Activated naive CD4-positive, alpha-beta T cell (primary cell): ENCODE results near the gene GRIN2B.

Experiments used
- DNase-seq, 4 experiments: peaks; one replicate each; lab custom pipeline; 2025; lab: John Stamatoyannopoulos, UW

GRIN2B gene

DNA sequence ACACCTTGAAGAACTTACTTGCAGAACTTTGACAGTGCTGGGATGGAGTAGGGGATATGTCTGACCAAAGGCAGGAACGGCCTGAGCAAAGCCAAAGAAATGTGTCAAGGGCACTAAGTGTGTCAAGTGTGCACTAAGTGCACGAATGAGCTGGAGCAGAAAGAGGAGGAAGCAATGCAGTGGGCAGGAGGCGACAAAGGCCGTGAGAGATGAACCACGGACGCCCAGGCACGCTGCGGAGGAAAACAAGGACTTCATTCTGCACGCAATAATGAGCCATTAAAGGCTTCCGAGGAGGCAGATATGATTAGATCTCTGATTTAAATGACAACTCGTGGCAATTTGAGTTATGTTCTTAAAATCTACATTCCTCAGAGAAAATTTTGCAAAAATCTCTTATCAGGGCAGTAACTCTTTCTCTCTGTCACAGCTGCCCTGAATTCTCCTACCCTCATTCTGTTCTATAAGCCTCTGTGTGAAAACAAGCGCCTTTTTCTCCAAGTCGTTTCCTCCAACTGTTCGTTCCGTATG is 25.3 kb downstream of the GRIN2B start:
- DNase-seq, result no peak

DNA sequence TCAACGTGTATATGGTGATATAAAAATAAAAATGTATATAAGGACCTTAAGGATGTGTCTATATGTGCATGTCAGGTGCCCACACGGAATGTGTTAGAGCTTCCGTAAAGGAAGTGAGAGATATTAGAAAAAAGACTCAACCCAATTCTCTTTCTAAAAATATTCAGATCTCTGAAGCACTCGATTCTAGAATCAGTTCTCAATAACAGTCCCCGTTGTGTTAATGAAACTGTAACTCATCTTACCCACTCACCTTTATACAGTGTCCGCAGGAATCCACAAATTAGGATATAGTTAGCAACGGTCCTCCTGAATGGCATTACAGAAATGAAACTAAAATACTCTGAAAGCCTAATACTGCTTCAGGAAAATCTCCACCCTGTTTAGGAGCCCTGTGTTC is 29.3 kb downstream of the GRIN2B start:
- DNase-seq, result no peak

DNA sequence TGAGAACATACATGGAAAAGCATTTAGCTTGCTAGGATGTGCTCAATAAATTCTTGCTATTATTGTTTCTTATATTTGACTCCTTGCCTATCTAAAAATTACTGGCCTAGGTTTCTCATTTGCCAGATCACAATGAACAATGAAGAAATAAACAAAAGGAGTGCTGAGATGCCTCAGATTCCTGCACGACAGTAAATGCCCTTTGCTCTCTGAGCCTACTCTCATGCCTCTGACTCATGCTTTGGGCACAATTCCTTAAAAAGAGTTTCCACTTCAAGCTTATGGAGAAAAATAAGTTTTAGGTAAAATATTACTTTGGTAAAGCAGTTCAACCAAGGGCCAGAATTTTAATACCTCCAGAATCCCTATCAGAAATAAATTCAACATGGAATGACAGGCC is 30.9 kb downstream of the GRIN2B start:
- DNase-seq, result no peak

DNA sequence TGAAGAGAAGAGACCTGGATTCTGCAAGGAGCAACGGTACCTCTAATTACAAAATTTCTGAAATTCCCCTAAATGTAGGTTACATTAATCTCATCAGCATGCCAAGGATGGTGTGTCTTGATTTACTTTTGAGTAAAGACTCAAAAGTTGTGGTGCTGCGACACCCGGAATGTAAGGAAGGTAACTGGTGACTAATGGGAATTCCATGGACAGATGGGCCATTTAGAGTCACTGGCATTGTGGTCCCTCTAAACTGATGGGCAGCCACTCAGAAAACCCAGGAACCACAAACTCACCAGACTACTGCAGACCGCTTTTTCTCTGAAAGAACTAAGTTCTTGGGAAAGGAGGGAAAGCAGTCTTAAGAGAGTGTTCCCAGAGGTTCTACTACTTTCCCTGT is 32.8 kb downstream of the GRIN2B start:
- DNase-seq, result no peak

DNA sequence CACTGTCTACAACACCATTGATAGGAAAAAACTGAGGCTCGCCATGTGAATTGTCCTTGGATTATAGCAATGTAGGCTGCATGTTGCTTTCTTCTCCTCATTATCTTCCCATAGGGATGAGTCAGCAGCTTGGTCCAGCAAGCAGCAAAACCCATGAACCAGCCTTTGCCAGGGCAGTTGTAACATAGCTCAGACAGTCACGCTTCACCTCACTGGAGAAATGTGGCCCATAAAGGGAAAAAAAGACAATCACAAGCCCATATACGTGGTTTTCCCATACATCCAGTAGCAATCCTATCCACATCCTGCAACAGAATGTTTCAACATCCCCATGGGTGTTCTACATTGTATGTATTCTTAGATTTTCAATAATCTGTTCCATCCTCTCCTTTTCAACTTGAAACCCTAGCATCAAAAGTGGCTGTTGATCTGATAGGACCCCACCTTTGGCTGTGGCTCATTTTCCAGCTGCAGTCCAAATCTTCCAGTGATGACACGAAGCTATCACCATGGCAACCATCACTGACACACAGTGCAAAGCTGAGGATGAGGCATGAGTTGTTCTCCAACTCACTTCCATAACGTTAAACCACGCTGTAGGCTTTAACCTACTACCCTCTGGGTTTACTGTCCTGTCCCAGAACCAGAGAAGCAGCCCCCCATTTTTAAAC is 34.0 kb downstream of the GRIN2B start:
- DNase-seq, result no peak

DNA sequence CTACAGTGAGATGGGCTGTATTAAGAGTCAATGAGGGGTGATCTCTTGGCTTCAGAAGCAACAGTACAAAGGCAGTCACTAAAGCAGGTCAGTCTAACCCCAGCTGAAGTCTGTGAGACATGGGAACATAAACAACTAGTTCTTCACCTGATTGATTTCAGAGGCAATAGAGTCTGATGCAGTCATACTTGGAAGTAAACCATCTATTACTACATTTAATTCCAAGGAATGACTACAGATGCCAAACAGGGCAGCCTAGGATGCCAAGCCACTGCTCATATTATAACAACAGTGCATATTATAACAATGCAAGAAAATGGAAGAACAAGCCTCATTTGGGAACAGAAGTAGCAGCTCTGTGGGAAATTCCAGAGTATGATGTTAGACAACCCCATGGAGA is 35.8 kb downstream of the GRIN2B start:
- no peak for DNase-seq

DNA sequence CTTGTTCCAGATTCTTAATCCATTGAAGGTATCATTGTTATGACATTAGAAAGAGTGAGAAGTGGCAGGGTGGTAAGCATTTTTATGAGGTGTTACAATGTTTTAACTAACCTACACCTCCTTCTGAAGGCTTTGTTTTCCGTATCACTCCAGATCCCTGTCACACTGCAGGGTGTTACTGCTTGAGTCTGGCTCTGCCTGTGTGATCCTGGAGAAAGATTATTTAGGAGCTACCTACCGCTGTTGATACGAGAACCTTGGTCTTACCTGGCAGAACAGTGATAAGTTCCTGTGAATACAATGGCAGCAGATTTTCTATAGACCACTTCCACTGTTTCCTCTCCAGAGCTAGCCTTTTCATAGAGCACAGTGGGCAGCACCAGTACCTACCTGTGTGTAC is 36.2 kb downstream of the GRIN2B start:
- DNase-seq, result no peak

DNA sequence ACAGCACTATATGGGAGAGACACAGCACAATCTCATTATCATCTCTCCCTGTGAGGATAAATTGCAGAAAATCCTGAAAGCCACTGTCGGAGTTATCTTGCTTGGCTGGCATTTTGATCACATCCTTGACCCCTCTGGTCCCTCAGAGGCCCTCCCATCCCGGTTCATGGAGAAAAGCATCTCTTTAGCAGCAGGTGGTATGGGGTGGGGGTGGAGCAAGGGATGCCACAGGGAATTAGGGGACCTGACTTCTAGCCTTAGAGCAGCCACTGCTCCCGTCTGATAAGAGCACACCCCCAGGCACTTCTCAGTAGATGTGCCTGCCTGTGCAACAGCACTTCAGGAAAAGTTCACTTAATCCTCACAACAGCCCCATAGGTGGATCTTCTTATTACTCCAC is 38.6 kb downstream of the GRIN2B start:
- no peak for DNase-seq

DNA sequence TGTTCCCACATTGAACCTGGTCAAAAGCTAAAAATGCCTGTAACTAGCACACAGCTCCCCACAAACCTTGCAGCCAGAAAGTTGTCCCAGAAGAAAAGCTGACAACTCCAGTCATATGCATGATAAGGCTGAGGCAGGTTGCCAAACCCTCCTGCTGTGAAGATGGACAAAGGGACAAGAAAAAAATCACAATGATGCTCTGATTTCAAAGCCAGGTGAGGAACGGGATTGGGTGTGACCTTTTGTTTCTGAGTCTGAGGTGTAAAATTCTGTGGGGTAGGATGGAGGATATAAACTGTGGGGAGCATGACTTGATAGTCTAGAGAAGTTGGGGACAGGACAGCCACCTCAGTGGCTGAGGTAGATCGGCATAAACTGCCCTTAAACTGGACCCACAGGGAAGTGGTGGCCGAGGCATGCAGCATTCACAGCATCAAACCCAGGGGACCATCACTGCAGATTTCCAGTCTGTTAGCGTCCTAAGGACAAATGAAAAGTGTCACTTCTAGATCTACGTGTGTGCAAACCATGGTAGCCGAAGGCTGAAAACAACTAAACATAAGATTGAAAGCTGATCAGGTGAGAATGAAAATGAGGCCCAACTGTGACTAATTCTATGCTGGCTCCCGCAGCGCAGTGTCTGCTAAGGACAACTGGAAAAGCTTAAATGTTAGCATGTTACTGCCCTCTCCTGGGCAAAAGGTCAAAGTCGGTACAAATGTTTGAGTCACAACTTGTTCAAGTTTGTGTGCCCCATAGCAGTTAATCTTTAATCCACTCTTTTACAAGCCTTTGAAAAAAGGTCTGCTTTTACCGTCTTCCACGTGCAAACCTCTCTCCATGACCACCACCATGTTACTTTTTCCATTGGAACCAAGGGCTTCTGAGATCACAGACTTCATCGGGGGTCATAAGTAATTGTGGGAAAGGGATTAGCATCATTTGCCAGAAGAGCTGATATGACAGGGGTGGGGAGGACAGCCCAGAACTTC is 39.8 kb downstream of the GRIN2B start:
- no peak for DNase-seq

DNA sequence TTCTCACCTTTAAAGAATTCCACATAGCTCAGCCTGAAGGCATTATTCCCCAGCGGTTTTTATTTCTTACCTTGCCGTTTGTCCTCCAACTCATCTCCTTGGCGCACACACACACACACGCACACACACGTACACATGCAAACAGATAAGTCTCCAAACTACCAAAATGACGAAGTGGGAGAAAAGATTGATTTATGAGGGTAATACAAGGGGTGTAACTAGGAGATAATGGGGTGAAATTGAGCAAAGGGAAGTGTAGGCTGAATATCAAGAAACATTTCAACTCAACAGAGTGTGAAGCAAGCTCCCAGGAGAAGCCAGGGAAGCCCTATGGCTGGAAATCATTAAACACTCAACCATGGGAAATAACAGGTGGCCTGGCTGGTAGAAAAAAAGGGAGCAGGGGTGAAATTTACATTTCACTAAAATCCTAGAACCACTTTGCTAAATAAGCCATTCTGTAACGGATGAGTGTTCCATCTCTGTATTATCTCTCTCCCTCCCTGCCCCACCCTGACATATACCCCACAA is 41.0 kb downstream of the GRIN2B start:
- no peak for DNase-seq

DNA sequence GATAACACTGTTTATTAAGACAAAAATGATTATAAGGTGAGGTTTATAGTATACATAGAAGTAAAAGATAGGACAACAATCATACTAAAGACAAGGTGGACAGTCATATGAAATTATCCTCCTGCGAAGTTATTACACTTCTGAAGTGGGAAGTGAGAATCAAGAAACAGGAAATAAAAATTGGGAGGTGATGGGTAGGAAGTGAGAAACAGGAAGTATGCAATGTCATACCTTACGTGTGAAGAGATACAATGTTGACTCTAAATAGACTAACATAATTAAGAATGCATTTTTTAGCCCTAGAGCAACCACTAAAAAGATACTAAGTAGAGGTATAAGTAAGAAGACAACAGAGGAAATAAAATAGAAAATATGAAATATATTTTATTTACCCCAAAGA is 43.7 kb downstream of the GRIN2B start:
- DNase-seq, result no peak

DNA sequence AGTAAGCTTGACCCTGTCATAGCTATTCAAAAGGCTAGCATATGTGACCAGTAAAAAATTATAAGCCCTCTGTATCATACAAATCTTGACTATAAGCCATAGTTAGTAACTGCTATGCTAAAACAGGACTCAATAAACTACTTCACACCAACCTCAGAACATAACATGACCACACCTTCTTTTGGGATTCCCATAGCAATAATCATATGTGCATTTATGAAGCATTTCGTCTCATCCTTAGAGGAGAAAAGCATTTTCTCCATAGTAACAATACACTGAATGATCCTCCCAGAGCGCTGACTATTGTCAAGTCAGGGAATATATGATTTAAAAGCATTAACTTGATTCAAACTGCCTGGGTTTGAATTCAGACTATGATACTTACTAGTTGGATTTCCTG is 46.2 kb downstream of the GRIN2B start:
- DNase-seq, result no peak
